Keratinocyte (primary cell): Measurements from ENCODE around the gene AKR1D1. TPM values are rescaled to one million over a fixed set of nuclear protein-coding genes. Genes with fewer than 3 reads are reported as not detected.

ENCODE experiments used
- DNase-seq: peaks from one replicate; pipeline ENCODE4 v3.0.0-alpha.2; 2011; ENCODE audit warnings: low read depth, missing footprints, low spot score
- FAIRE-seq: peaks from 2 replicates; lab custom pipeline; 2011; peaks lifted over from hg19 to GRCh38; lab: Jason Lieb, UNC
- H2AFZ ChIP-seq: 2 replicates; pipeline ENCODE4 v1.6.0; 2012; ENCODE audit warnings: low read length, control low read depth, inconsistent platforms; ENCODE audit not compliant: control insufficient read depth
- H3K27ac ChIP-seq: 2 replicates; pipeline ENCODE4 v1.5.1; 2011; ENCODE audit warnings: low read length; ENCODE audit not compliant: control insufficient read depth, insufficient read depth
- H3K27me3 ChIP-seq: 3 replicates; pipeline ENCODE4 v1.6.0; 2011; ENCODE audit warnings: low read length; ENCODE audit not compliant: control insufficient read depth, insufficient read depth; ENCODE audit errors: extremely low read depth
- H3K36me3 ChIP-seq, 2 experiments: 2 replicates in 1 of 2; 3 replicates in 1 of 2; pipeline ENCODE4 v1.5.1; 2011; ENCODE audit warnings: low read length in 2 of 2, mild to moderate bottlenecking in 1 of 2; ENCODE audit not compliant: control insufficient read depth in 2 of 2, insufficient read depth in 2 of 2; ENCODE audit errors: extremely low read depth in 1 of 2
- H3K4me1 ChIP-seq: 3 replicates; pipeline ENCODE4 v1.5.1; 2011; ENCODE audit warnings: low read length; ENCODE audit not compliant: control insufficient read depth, insufficient read depth; ENCODE audit errors: extremely low read depth
- H3K4me2 ChIP-seq: 3 replicates; pipeline ENCODE4 v1.6.0; 2011; ENCODE audit warnings: low read depth, low read length; ENCODE audit not compliant: control insufficient read depth, insufficient read depth; ENCODE audit errors: extremely low read depth
- H3K4me3 ChIP-seq, 3 experiments: fragments of 200-600 bp in 1 of 3; sonication (generic) in 1 of 3; 2 replicates in 2 of 3; 3 replicates in 1 of 3; pipeline ENCODE4 v1.5.1; 2011 to 2016; ENCODE audit warnings: low read length in 3 of 3, mild to moderate bottlenecking in 3 of 3, control low read depth in 2 of 3, inconsistent platforms in 1 of 3, low read depth in 1 of 3, mixed read lengths in 1 of 3, mixed run types in 1 of 3, moderate library complexity in 1 of 3; ENCODE audit not compliant: control insufficient read depth in 2 of 3, insufficient read depth in 2 of 3; ENCODE audit errors: extremely low read depth in 1 of 3
- H3K79me2 ChIP-seq: 2 replicates; pipeline ENCODE4 v1.6.0; 2012; ENCODE audit warnings: low read length; ENCODE audit not compliant: control insufficient read depth, insufficient read depth
- H3K9ac ChIP-seq: 3 replicates; pipeline ENCODE4 v1.6.0; 2011; ENCODE audit warnings: low read length; ENCODE audit not compliant: control insufficient read depth, insufficient read depth; ENCODE audit errors: extremely low read depth
- H3K9me1 ChIP-seq: 3 replicates; pipeline ENCODE4 v1.6.0; 2011; ENCODE audit warnings: low read length; ENCODE audit not compliant: control insufficient read depth, insufficient read depth; ENCODE audit errors: extremely low read depth
- H3K9me3 ChIP-seq: 2 replicates; pipeline ENCODE4 v1.5.1; 2012; ENCODE audit warnings: low read depth, low read length; ENCODE audit not compliant: control insufficient read depth
- H4K20me1 ChIP-seq: 3 replicates; pipeline ENCODE4 v1.6.0; 2011; ENCODE audit warnings: low read length; ENCODE audit not compliant: control insufficient read depth, insufficient read depth; ENCODE audit errors: extremely low read depth
- CTCF ChIP-seq, 3 experiments: IDR thresholded peaks in 1 of 3; conservative IDR thresholded peaks in 1 of 3; optimal IDR thresholded peaks in 1 of 3; 2 replicates in 2 of 3; 3 replicates in 1 of 3; pipeline versions ENCODE3 to v1.5.1; 2011; ENCODE audit warnings: low read length in 3 of 3, mild to moderate bottlenecking in 3 of 3, moderate library complexity in 2 of 3, control low read depth in 1 of 3, inconsistent platforms in 1 of 3; ENCODE audit not compliant: insufficient read depth in 2 of 3; ENCODE audit errors: extremely low read depth in 1 of 3
- EZH2 ChIP-seq: IDR thresholded peaks from one replicate; pipeline ENCODE4 v1.6.1; 2012; ENCODE audit warnings: inconsistent platforms, mild to moderate bottlenecking, low read length, moderate library complexity
- dilution Hi-C: fragments of 300-500 bp; cut with MboI; formaldehyde crosslinking; loops from one replicate; pipeline ENCODE4 v1.7.0; 2020; ENCODE audit warnings: low sequenced_read_pairs; ENCODE audit not compliant: extremely low pct_ligation_motif_present
- polyA plus RNA-seq, 5 experiments: library from polyadenylated mRNA; depleted of rRNA in 3 of 5; stranded (reverse) in 3 of 5; stranded (forward) in 1 of 5; unstranded in 1 of 5; fragments of >200 nt; gene quantifications; 1 replicate in 1 of 5; 2 replicates in 3 of 5; 3 replicates in 1 of 5; pipeline versions ENCODE4 v1.2.1 to v1.2.3, GENCODE V29; 2011 to 2012; ENCODE audit warnings: missing spikeins in 2 of 5, low read depth in 1 of 5, low replicate concordance in 1 of 5

Gene AKR1D1
- polyA plus RNA-seq, 1 donor (not counting 4 experiments of a cell fraction or from before 2014, with no cell fraction given) = not detected

DNA sequence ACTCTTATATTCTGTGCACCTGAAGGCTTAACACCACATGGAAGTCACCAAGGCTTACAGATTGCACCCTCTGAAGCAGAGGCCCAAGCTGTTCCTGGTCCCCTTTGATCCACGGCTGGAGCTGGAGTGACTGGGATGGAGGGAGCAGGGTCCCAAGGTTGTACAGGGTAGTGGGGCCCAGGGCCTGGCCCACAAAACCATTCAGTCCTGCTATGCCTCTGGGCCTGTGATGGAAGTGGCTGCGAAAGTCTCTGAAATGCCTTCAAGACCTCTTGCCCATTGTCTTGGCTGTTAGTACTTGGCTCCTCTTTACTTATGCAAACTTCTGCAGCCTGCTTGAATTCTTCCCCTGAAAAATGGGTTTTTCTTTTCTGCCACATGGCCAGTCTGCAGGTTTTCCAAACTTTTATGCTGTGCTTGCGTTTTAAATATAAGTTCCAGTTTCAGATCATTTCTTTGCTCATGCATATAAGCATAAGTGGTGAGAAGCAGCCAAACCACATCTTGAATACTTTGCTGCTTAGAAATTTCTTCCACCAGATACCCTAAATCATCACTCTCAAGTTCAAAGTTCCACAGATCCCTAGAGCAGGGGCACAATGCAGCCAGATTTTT lies 53.4 kb downstream of the AKR1D1 start:
- no peak for FAIRE-seq
- H3K27me3 ChIP-seq = no peaks in the 10 kb centered on the region
- dilution Hi-C loops = no loop called here
- H3K36me3 ChIP-seq = no peaks in the 10 kb centered on the region
- no peaks in the 10 kb centered on the region for H4K20me1 ChIP-seq
- no peak overlapping the region for H3K9ac ChIP-seq
- H3K9me3 ChIP-seq = no peaks in the 10 kb centered on the region
- TF ChIP-seq EZH2 = no peak
- no peak for TF ChIP-seq CTCF (optimal IDR thresholded peaks at IDR 0.05 in 1 of 3, IDR thresholded peaks at IDR 0.05 in 1 of 3, conservative IDR thresholded peaks at IDR 0.05 in 1 of 3; ENCODE audit: extremely low read depth in 1 of 3, insufficient read depth in 2 of 3, low read length in 3 of 3)
- H3K4me2 ChIP-seq = no peak overlapping the region
- DNase-seq = no peak
- no peaks in the 10 kb centered on the region for H3K79me2 ChIP-seq
- no peak overlapping the region for H3K27ac ChIP-seq
- peaks cover 5% of the 10 kb centered on the region for H3K4me1 ChIP-seq
- H3K4me3 ChIP-seq = no peak overlapping the region
- no peak overlapping the region for H2AFZ ChIP-seq
- H3K9me1 ChIP-seq = no peaks in the 10 kb centered on the region

- no peaks in the 10 kb centered on the region for H4K20me1 ChIP-seq
- no peak for FAIRE-seq
These were observed 61.3 kb downstream of the AKR1D1 start for GRCh38 chr7:138137423-138138171.

More at GRCh38 chr7:138137423-138138171, 61.3 kb downstream of the AKR1D1 start:
- dilution Hi-C loops = no loop called here
- H3K9ac ChIP-seq = no peak overlapping the region
- H3K27me3 ChIP-seq = no peaks in the 10 kb centered on the region
- H3K4me2 ChIP-seq = no peak overlapping the region
- no peaks in the 10 kb centered on the region for H3K9me1 ChIP-seq
- no peaks in the 10 kb centered on the region for H3K9me3 ChIP-seq
- no peak overlapping the region for H2AFZ ChIP-seq
- TF ChIP-seq CTCF (optimal IDR thresholded peaks at IDR 0.05 in 1 of 3, IDR thresholded peaks at IDR 0.05 in 1 of 3, conservative IDR thresholded peaks at IDR 0.05 in 1 of 3; ENCODE audit: extremely low read depth in 1 of 3, insufficient read depth in 2 of 3, low read length in 3 of 3) (no peak), EZH2 (no peak)
- no peak for DNase-seq
- no peak overlapping the region for H3K27ac ChIP-seq
- no peaks in the 10 kb centered on the region for H3K4me1 ChIP-seq
- no peaks in the 10 kb centered on the region for H3K36me3 ChIP-seq
- no peaks in the 10 kb centered on the region for H3K79me2 ChIP-seq
- H3K4me3 ChIP-seq = no peak overlapping the region
